Measurements from ENCODE around the gene CLEC4F. TPM values are rescaled to one million over a fixed set of nuclear protein-coding genes. Genes with fewer than 3 reads are reported as not detected.
"Not testable (repeated sequence)": the region's sequence is repeated elsewhere in the genome, so short reads cannot be mapped to it uniquely, and the experiment has no call there.

Gene CLEC4F
- total RNA-seq, 2 donors from 2014 or later = 0.16 TPM; not detected in 1

- Histone ChIP-seq H3K36me3 (no peaks in the 10 kb centered on the region), H3K27ac (no peak overlapping the region), H3K4me3 (no peak overlapping the region), H3K9me3 (peaks cover 0 to 6% of the 10 kb centered on the region in 2 donors), H3K27me3 (no peaks in the 10 kb centered on the region), H3K4me1 (no peaks in the 10 kb centered on the region)
- DNase-seq (ENCODE audit: low spot score) = no peak
- no peak for TF ChIP-seq CTCF (IDR thresholded peaks at IDR 0.05)
These were observed 18.7 kb downstream of the CLEC4F start for GRCh38 chr2:70801607-70802263.

DNA sequence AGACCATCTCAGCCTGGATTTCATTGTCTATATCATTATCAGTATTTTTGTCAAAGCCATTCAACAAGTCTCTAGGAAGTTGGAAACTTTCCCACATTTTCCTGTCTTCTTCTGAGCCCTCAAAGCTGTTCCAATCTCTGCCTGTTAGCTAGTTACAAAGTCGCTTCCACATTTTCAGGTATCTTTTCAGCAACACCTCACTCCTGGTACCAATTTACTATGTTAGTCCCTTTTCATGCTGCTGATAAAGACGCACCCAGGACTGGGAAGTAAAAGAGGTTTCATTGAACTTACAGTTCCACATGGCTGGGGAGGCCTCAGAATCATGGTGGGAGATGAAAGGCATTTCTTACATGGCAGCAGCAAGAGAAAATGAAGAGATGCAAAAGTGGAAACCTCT lies 20.7 kb downstream of the CLEC4F start:
- no peak overlapping the region for H3K4me3 ChIP-seq
- no peak for DNase-seq (ENCODE audit: low spot score)
- H3K27ac ChIP-seq = no peak overlapping the region
- peaks cover 0 to 6% of the 10 kb centered on the region in 2 donors for H3K9me3 ChIP-seq
- no peak for TF ChIP-seq CTCF (IDR thresholded peaks at IDR 0.05)
- H3K36me3 ChIP-seq = no peaks in the 10 kb centered on the region
- H3K27me3 ChIP-seq = no peaks in the 10 kb centered on the region
- H3K4me1 ChIP-seq = no peaks in the 10 kb centered on the region

DNA sequence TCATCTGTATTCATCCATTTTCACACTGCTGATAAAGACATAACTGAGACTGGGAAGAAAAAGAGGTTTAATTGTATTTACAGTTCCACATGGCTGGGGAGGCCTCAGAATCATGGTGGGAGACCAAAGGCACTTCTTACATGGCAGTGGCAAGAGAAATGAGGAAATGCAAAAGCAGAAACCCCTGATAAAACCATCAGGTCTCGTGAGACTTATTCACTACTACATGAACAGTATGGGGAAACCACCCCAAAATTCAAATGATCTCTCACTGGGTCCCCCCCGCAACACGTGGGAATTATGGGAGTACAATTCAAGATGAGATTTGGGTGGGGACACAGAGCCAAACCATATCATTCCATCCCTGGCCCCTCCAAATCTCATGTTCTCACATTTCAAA lies 22.4 kb downstream of the CLEC4F start:
- not testable (repeated sequence) for DNase-seq (ENCODE audit: low spot score); H3K4me1 ChIP-seq; H3K4me3 ChIP-seq; H3K36me3 ChIP-seq; H3K27me3 ChIP-seq; H3K9me3 ChIP-seq; H3K27ac ChIP-seq

DNA sequence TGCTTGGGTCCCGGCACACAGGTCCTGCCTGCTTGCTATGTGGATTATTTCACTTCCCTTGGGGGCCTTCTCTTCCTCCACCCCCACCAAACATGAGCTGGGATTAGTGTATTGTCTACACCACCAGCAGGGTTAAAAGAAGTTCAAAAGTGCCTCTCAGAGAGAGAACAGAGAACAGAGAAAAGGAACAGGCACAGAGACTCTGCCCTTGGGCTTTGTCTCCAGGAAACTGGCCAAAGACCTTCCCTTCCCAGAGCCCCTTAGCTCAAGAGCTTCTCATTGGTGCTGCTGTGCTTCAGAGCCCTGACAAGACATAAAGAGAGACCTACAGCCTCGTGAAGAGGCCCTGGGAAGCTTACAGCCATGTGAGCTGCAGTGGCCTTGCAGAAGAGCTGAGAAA lies 22.9 kb downstream of the CLEC4F start:
- Histone ChIP-seq H3K36me3 (no peaks in the 10 kb centered on the region), H3K4me1 (no peaks in the 10 kb centered on the region), H3K4me3 (no peak overlapping the region), H3K27ac (no peak overlapping the region), H3K9me3 (peaks cover 0 to 6% of the 10 kb centered on the region in 2 donors), H3K27me3 (no peaks in the 10 kb centered on the region)
- DNase-seq (ENCODE audit: low spot score) = no peak
- no peak for TF ChIP-seq CTCF (IDR thresholded peaks at IDR 0.05)

DNA sequence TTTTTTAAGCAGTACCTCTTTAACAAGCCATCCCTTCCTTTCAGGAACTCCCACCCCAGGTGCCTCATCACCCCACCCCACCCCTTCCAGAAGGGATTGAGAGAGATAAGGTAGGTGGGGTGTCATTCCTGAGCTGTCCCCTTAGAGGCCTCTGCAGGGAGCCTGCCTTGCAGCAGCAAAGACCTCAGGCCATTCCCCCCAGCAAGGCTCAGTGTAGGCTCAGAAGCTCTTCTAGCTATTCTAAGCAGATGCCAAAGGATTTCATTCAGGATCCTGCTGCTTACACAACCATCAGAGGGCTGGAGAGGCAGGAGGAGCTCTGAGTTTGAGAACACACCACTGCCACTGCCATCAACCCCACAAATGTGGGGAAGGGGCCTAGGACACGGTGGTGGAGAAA lies 24.1 kb downstream of the CLEC4F start:
- Histone ChIP-seq H3K27ac (no peak overlapping the region), H3K4me3 (no peak overlapping the region), H3K9me3 (peaks cover 0 to 6% of the 10 kb centered on the region in 2 donors), H3K36me3 (no peaks in the 10 kb centered on the region), H3K27me3 (no peaks in the 10 kb centered on the region), H3K4me1 (no peaks in the 10 kb centered on the region)
- DNase-seq (ENCODE audit: low spot score) = no peak
- no peak for TF ChIP-seq CTCF (IDR thresholded peaks at IDR 0.05)

DNA sequence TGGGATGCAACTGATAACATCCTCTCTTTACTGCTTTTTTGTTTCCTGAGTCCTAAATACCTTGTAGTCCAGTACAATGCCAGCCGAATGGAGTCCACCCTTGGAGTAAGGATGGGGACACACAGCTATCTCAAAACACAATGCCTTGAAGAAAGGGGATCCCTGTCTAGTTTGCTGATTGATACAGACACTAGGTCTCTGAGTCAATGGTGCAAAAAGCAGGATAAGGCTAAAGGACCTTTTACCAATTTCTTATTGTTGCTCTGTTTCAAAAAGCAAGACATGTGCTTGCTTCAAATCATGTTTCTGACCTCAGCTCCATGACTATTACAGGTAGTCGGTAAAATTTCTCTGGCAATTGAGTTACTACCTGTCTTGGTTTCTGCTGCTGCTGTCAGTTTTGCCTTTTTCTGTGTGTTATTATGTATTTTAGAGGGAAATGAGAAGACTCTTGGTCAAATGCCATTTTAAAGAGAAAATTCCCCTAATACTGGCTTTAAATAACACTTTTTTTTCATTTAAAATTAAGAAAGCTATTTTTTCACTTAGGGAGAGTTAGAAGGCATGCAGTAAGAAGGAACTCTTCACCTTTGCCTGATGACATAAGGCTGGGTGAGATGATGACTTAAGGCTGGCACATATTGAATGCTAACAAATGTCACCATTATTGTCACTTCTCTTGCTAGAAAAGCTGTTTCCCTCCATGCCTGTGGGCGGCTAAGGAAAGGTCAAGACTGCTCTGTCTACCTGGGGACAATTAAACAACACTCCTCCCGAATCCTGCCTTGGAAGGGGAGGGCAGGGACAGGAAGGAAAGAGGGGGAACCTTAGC lies 25.0 kb downstream of the CLEC4F start:
- Histone ChIP-seq H3K27me3 (peaks cover 0 to 4% of the 10 kb centered on the region in 2 donors), H3K27ac (no peak overlapping the region), H3K9me3 (peaks cover 0 to 6% of the 10 kb centered on the region in 2 donors), H3K4me1 (peaks cover 0 to 3% of the 10 kb centered on the region in 2 donors), H3K36me3 (no peaks in the 10 kb centered on the region), H3K4me3 (no peak overlapping the region)
- no peak for DNase-seq (ENCODE audit: low spot score)
- no peak for TF ChIP-seq CTCF (IDR thresholded peaks at IDR 0.05)

All from right atrium auricular region (tissue), 2 donors.